NCI-H774 (cell line): ENCODE data around the gene DOK4.
A peak's percentile ranks its signal among the peaks of the same experiment; 100 is the strongest.

Experiments
- DNase-seq: peaks from one replicate; lab custom pipeline; 2025; lab: John Stamatoyannopoulos, UW

The DOK4 gene

GRCh38 chr16:57485916-57486857 lies at the start of gene DOK4:
TSS of gene DOK4 (minus strand) at chr16:57486493. CDS start at chr16:57479507, 6,986 bp downstream.
- DNase-seq: peak; percentile 56

- peak; percentile 70 for DNase-seq
These were observed 49.5 kb upstream of the DOK4 start for GRCh38 chr16:57535680-57536305.

GRCh38 chr16:57534881-57535658 lies 48.8 kb upstream of the DOK4 start:
- no peak for DNase-seq

- no peak for DNase-seq
These were observed 48.1 kb upstream of the DOK4 start for GRCh38 chr16:57534337-57534880.

GRCh38 chr16:57533431-57534336 lies 47.4 kb upstream of the DOK4 start:
- DNase-seq: no peak

GRCh38 chr16:57532266-57532625 lies 46.0 kb upstream of the DOK4 start:
- no peak for DNase-seq

GRCh38 chr16:57531635-57532265 lies 45.5 kb upstream of the DOK4 start:
- no peak for DNase-seq

- DNase-seq: no peak
These were observed 44.9 kb upstream of the DOK4 start for GRCh38 chr16:57531253-57531575.

- DNase-seq: no peak
These were observed 44.4 kb upstream of the DOK4 start for GRCh38 chr16:57530522-57531252.

GRCh38 chr16:57530104-57530521 lies 43.8 kb upstream of the DOK4 start:
- DNase-seq: no peak

- DNase-seq: no peak
These were observed 43.3 kb upstream of the DOK4 start for GRCh38 chr16:57529391-57530103.

- no peak for DNase-seq
These were observed 42.5 kb upstream of the DOK4 start for GRCh38 chr16:57528499-57529390.

- DNase-seq: no peak
These were observed 41.5 kb upstream of the DOK4 start for GRCh38 chr16:57527610-57528360.

GRCh38 chr16:57527027-57527426 lies 40.7 kb upstream of the DOK4 start:
- no peak for DNase-seq

GRCh38 chr16:57526498-57526897 lies 40.2 kb upstream of the DOK4 start:
- no peak for DNase-seq

- no peak for DNase-seq
These were observed 39.5 kb upstream of the DOK4 start for GRCh38 chr16:57525761-57526160.

- DNase-seq: no peak
These were observed 36.7 kb upstream of the DOK4 start for GRCh38 chr16:57522960-57523359.
